HT1080 (cell line): ENCODE measurements around the gene RNF128. TPM values are rescaled to one million over a fixed set of nuclear protein-coding genes. Genes with fewer than 3 reads are reported as not detected.
"Not testable (repeated sequence)": the region's sequence is repeated elsewhere in the genome, so short reads cannot be mapped to it uniquely, and the experiment has no call there.

Experiments used
- DNase-seq: peaks from one replicate; pipeline ENCODE4 v3.0.0-alpha.2; 2015; ENCODE audit warnings: low read depth
- total RNA-seq: library from RNA; depleted of rRNA; stranded (reverse); fragments of >200 nt; shearing (Covaris generic); gene quantifications from 2 replicates; pipeline ENCODE4 v1.2.3, GENCODE V29; 2014; rRNA removed

The RNF128 gene
- total RNA-seq, 1 experiment from 2014 or later, result 0.64 TPM

- no peak for DNase-seq
These were observed 16.3 kb downstream of the RNF128 start for GRCh38 chrX:106742805-106743204.

- DNase-seq, result no peak
These were observed 21.9 kb downstream of the RNF128 start for GRCh38 chrX:106748377-106748776.

DNA sequence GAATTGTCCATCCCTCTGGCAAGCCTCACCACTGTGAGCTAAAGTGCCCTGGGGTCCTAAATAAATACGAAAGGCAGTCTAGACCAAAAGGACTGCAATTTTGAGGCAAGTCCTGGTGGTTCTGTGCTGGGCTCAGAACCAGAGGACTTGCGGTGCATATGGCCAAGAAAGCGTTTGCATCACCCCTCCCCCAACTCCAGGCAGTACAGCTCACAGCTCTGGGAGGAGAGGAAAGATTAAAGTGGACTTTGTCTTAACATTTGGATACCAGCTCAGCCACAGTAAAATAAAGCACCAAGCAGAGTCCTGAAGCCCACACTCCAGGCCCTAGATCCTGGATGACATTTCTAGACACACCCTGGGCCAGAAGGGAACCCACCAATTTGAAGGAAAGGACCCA, 24.9 kb downstream of the RNF128 start:
- DNase-seq, result no peak

DNA sequence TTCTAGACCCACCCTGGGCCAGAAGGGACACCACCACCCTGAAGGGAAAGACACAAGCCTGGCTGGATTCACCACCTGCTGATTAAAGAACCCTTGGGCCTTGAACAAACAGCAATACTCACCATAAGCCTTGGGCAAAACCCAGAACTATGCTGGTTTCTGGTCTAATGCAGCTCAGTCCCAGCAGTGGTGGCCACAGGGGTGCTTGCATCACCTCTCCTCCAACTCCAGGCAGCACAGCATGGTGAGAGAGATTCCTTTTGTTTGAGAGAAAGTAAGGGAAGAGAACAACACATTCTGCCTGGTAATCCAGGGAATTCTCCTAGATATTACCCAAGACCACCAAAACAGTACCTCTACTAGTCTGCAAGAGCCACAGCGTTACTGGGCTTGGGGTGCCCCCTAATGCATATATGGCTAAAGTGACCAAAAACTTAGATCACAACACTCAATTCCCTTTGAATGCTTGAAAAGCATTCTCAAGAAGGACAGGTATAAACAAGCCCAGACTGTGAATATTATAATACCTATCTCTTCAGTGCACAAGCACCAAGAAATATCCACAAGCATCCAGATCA, 25.7 kb downstream of the RNF128 start:
- DNase-seq, result peak; percentile 19

DNA sequence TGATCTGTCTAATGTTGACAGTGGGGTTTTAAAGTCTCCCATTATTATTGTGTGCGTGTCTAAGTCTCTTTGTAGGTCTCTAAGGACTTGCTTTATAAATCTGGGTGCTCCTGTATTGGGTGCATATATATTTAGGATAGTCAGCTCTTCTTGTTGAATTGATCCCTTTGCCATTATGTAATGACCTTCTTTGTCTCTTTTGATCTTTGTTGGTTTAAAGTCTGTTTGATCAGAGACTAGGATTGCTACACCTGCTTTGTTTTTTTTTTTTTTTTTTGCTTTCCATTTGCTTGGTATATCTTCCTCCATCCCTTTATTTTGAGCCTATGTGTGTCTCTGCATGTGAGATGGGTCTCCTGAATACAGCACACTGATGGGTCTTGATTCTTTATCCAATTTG, 42.8 kb downstream of the RNF128 start:
- DNase-seq, result not testable (repeated sequence)

- no peak for DNase-seq
These were observed 48.5 kb downstream of the RNF128 start for GRCh38 chrX:106774981-106775380.

- no peak for DNase-seq
These were observed 53.8 kb downstream of the RNF128 start for GRCh38 chrX:106780264-106780663.

- no peak for DNase-seq
These were observed 54.3 kb downstream of the RNF128 start for GRCh38 chrX:106780664-106781377.

- DNase-seq, result no peak
These were observed 57.2 kb downstream of the RNF128 start for GRCh38 chrX:106783716-106784115.

GRCh38 chrX:106791495-106791894, 65.0 kb downstream of the RNF128 start:
- no peak for DNase-seq

DNA sequence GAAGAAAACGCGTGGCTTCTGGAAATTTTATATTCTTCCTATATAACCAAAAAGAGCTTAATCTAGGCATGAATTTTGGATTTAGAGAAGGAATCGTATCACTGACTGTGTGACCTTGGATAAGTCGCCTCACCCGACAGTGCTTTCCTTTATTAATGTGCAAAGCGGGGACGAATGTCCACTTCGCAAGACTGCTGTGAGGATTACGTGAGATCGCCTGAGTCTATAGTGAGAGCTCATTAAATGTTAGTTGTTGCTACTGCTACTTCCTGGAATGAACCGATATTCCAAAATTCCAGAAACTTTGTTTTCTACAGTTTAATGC, 75.5 kb downstream of the RNF128 start:
- no peak for DNase-seq

DNA sequence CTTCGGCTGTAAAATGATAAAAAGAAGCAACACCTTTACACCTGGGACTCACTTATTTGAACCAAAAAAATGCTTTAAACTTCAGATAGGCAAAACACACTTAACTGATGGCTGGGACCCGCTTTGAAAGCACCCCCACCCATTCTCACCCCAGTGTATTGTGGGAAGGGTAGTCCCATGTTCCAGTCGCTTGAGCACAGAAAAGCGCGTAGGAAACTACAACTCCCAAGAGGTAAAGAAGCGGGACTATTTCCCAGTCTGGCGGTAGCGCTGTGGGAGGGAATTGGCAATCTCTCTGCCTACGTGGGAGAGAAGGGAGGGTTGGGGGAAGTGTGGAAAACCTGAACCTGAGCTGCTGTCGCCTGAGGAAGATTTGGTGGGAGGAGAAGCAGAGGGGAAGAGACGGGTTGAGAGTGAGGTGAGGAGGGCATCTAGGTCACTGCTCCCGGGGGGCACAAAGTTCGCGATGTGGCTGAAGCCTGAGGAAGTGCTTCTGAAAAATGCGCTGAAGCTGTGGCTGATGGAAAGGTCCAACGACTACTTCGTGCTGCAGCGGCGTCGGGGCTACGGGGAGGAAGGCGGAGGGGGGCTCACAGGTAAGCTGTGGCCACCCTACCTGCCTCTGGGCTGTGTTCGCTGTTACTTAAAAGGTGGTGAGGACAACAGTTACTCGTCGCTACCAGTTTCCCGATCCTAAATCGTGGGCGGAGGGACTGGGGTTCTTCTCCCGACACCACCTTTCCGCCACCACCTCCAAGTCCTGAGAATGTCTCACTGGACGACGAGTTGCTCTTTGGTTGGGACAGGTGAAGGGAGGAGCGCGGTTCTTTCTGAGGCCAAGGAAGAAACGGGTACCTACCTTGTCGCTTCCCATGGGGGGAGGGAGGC, 76.1 kb downstream of the RNF128 start, which contains the start of gene TBC1D8B:
TSS of gene TBC1D8B (plus strand) at position 286 of the 888 bp plus-strand sequence. CDS start at position 467, 181 bp downstream.
- peak; percentile 85 for DNase-seq

GRCh38 chrX:106811131-106811910, 84.8 kb downstream of the RNF128 start:
- no peak for DNase-seq

DNA sequence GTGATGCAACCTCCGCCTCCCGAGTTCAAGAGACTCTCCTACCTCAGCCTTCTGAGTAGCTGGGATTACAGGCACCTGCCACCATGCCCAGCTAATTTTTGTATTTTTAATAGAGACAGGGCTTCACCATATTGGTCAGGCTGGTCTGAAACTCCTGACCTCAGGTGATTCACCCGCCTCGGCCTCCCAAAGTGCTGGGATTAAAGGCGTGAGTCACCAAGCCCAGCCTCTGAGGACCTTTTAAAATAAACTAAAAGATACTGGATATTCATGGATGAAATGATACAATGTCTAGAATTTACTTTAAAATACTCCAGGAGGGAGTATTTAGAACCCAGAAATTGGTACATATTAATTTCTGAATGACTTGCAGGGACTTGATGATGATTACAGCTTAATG, 86.4 kb downstream of the RNF128 start:
- DNase-seq, result peak; percentile 52

- DNase-seq, result not testable (repeated sequence)
These were observed 87.6 kb downstream of the RNF128 start for GRCh38 chrX:106814093-106814492.

Other genes with a start within 250 kb of the RNF128 start
- gene RADX, start 114.7 kb upstream of the RNF128 start, total RNA-seq, result 4.2 and 5.9 TPM in 2 replicates
- gene TBC1D8B, start 76.0 kb downstream of the RNF128 start, total RNA-seq, result 0.94 and 1.9 TPM in 2 replicates
- 0.20 TPM in 1 of 2 replicates, not detected in the other for gene RIPPLY1, start 176.6 kb downstream of the RNF128 start, total RNA-seq
- 0.03 and 0.10 TPM in 2 replicates for gene CLDN2, start 193.7 kb downstream of the RNF128 start, total RNA-seq